ENCODE measurements around the gene CCDC146. TPM values are rescaled to one million over a fixed set of nuclear protein-coding genes. Genes with fewer than 3 reads are reported as not detected.

The CCDC146 gene
- total and polyA plus RNA-seq, 8 donors = 2.5 to 7.9 (median 3.3) TPM

- TF ChIP-seq, protein P1, sequence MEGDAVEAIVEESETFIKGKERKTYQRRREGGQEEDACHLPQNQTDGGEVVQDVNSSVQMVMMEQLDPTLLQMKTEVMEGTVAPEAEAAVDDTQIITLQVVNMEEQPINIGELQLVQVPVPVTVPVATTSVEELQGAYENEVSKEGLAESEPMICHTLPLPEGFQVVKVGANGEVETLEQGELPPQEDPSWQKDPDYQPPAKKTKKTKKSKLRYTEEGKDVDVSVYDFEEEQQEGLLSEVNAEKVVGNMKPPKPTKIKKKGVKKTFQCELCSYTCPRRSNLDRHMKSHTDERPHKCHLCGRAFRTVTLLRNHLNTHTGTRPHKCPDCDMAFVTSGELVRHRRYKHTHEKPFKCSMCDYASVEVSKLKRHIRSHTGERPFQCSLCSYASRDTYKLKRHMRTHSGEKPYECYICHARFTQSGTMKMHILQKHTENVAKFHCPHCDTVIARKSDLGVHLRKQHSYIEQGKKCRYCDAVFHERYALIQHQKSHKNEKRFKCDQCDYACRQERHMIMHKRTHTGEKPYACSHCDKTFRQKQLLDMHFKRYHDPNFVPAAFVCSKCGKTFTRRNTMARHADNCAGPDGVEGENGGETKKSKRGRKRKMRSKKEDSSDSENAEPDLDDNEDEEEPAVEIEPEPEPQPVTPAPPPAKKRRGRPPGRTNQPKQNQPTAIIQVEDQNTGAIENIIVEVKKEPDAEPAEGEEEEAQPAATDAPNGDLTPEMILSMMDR (IDR thresholded peaks at IDR 0.05) = no peak
- DNase-seq (no peak), ATAC-seq (no peak), FAIRE-seq (no peak)
- Histone ChIP-seq H3K4me3 (no peak overlapping the region), H3K27me3 (no peaks in the 10 kb centered on the region), H3K36me3 (no peaks in the 10 kb centered on the region), H3K9me3 (no peaks in the 10 kb centered on the region), H3K27ac (no peak overlapping the region), H3K4me1 (peaks cover 4 to 8% (median 5%) of the 10 kb centered on the region in 3 donors)
- intact Hi-C loops (cut with DNase I) = no loop called here
- WGBS, 2 donors = 91 to 95% methylated on average over 2 of the region's 2 CpGs
Observed at GRCh38 chr7:77200542-77200941, 78.1 kb downstream of the CCDC146 start.

GRCh38 chr7:77202481-77202976, 80.1 kb downstream of the CCDC146 start:
- no peak overlapping the region for H3K4me3 ChIP-seq
- DNase-seq = no peak
- no peaks in the 10 kb centered on the region for H3K36me3 ChIP-seq
- 86% methylated on average over 4 of the region's 4 CpGs for WGBS, 2 donors
- ATAC-seq = no peak
- H3K27ac ChIP-seq = no peak overlapping the region
- no peaks in the 10 kb centered on the region for H3K27me3 ChIP-seq
- no peaks in the 10 kb centered on the region for H3K9me3 ChIP-seq
- H3K4me1 ChIP-seq = peaks cover 4 to 8% (median 5%) of the 10 kb centered on the region in 3 donors
- intact Hi-C loops (cut with DNase I) = no loop called here
- TF ChIP-seq, protein P1 (IDR thresholded peaks at IDR 0.05) = no peak
- no peak for FAIRE-seq

- intact Hi-C loops (cut with DNase I) = no loop called here
- no peak for FAIRE-seq
Observed at GRCh38 chr7:77205706-77206105, 83.3 kb downstream of the CCDC146 start.

DNA sequence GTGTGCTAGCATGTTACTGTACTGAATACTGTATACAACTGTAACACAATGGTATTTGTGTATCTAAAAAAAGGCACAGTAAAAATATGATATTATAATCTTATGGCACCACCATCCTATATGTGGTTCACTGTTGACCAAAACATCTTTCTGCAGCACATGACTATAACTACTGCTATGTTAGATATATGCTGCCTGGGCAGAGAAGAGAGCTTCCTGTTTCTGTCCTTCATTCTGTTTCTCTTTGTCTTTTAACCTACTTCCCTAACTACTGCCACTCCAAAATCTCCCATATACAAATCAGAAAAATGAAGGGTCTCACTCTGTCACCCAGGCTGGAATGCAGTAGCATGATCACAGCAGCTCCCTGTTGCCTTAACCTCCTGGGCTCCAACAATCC, 86.0 kb downstream of the CCDC146 start:
- Histone ChIP-seq H3K27ac (no peak overlapping the region), H3K36me3 (no peaks in the 10 kb centered on the region), H3K9me3 (no peaks in the 10 kb centered on the region), H3K4me3 (no peak overlapping the region), H3K27me3 (no peaks in the 10 kb centered on the region), H3K4me1 (no peaks in the 10 kb centered on the region)
- intact Hi-C loops (cut with DNase I) = no loop called here
- no peak for DNase-seq
- FAIRE-seq = no peak
- TF ChIP-seq, protein P1 (IDR thresholded peaks at IDR 0.05) = no peak
- ATAC-seq = peak in 1 of 4 donors; percentile 41

More at GRCh38 chr7:77205706-77206105, 83.3 kb downstream of the CCDC146 start:
- no peak overlapping the region for H3K27ac ChIP-seq
- no peak for ATAC-seq
- no peaks in the 10 kb centered on the region for H3K36me3 ChIP-seq
- H3K9me3 ChIP-seq = no peaks in the 10 kb centered on the region
- DNase-seq = no peak
- 99% methylated on average over 3 of the region's 3 CpGs for WGBS, 2 donors
- H3K27me3 ChIP-seq = no peaks in the 10 kb centered on the region
- TF ChIP-seq, protein P1 (IDR thresholded peaks at IDR 0.05) = no peak
- no peak overlapping the region for H3K4me3 ChIP-seq
- H3K4me1 ChIP-seq = no peaks in the 10 kb centered on the region

- Histone ChIP-seq H3K27ac (no peak overlapping the region), H3K9me3 (no peaks in the 10 kb centered on the region), H3K4me3 (no peak overlapping the region), H3K36me3 (no peaks in the 10 kb centered on the region), H3K4me1 (no peaks in the 10 kb centered on the region), H3K27me3 (no peaks in the 10 kb centered on the region)
- ATAC-seq (no peak), FAIRE-seq (no peak), DNase-seq (no peak)
- TF ChIP-seq, protein P1 (IDR thresholded peaks at IDR 0.05) = no peak
- 90 to 92% methylated on average over 6 of the region's 6 CpGs for WGBS, 2 donors
- intact Hi-C loops (cut with DNase I) = no loop called here
Observed at GRCh38 chr7:77209479-77210139, 87.2 kb downstream of the CCDC146 start.

Measured in pancreas (tissue), 10 donors.